Purkinje cell (primary cell): Measurements from ENCODE around the gene BFAR. TPM values are rescaled to one million over a fixed set of nuclear protein-coding genes. Genes with fewer than 3 reads are reported as not detected.

Experiments
- polyA plus RNA-seq: library from polyadenylated mRNA; unstranded; fragments of >200 nt; fragmentation: Nextera tagmentation; gene quantifications from 2 replicates; pipeline ENCODE4 v1.2.1, GENCODE V29; 2014

The BFAR gene, protein sequence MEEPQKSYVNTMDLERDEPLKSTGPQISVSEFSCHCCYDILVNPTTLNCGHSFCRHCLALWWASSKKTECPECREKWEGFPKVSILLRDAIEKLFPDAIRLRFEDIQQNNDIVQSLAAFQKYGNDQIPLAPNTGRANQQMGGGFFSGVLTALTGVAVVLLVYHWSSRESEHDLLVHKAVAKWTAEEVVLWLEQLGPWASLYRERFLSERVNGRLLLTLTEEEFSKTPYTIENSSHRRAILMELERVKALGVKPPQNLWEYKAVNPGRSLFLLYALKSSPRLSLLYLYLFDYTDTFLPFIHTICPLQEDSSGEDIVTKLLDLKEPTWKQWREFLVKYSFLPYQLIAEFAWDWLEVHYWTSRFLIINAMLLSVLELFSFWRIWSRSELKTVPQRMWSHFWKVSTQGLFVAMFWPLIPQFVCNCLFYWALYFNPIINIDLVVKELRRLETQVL
- 27.0 and 35.2 TPM in 2 replicates for polyA plus RNA-seq

DNA sequence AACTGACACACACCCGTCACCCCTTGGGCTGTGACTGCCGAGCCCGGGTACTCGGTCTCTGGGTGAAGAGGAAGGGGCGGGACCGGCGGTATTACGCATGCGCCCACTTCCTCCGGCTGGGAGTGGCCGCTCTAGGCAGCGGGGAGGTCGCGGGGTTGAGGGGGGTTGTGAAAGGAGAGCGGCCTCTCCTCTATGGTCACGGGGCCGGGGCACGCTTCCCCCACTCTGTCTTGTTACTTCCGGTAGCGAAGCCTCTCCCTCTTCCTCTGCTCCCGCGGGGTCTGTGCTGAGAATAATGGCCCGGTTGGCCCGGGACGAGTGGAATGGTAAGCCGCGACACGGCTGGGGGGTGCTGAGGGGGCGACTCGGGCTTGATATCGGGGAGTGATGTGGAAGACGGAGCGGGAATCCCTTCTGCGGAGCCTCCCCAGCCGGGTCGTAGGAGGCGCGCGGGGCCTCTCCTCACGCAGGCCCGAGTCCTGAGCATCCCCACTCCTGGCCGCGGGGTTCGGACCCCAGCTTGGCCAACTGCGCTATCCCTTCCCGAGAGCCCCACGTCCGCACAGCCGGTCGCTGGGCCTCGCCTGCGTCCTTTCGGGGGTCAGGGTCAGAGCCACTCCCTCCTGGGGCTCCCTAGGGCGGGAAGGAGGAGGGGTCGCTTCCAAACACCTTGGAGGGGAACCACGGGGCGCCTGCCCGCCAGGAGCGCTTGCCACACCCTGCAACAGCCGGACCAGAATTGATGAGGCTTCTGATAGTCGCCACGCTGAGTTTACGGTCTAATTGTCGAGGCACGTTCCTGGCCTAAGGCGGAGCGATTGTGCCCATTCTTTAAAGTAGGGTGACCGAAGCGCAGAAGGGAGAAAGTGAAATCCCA, at the start of gene BFAR:
BFAR (plus strand) TSS at position 259 of the 877 bp plus-strand sequence. CDS start 11,396 bp downstream, outside the sequence.

DNA sequence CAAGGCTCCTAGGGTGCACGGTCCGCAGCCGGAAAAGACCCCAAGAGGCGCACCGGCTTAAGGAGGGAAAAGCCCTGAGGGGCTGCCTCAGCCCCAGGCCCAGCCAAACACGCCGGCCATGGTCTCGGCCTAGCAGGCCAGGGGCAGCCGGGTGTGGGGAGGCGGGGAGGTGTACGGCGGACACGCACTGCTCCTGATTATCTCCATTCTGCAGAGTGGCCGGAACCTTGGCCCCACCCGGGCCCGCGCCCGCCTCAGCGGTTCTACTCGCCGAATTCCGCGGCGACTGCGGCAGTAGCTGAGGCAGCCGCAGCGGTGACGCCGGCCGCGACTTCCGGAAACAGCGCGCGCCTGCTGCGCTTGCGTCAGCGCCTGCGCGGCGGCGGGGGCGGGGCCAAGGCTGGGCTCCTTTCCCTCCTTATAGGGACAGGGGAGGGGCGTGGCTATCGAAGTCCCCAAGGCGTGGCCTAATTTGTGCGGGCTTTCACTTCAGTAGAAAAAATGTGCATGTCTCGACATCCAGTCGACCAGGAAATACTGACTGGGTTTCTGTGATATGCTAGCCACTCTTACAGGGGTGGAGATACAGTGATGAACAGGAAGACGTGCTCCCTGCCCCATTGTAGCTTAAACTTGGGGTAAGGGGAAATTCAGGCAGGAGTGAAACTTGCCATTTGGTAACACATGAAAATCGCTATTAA, 2.7 kb upstream of the BFAR start, which contains the start of gene PARN:
PARN (minus strand) TSS at position 342 of the 701 bp plus-strand sequence; CDS start at position 207, 135 bp downstream.

DNA sequence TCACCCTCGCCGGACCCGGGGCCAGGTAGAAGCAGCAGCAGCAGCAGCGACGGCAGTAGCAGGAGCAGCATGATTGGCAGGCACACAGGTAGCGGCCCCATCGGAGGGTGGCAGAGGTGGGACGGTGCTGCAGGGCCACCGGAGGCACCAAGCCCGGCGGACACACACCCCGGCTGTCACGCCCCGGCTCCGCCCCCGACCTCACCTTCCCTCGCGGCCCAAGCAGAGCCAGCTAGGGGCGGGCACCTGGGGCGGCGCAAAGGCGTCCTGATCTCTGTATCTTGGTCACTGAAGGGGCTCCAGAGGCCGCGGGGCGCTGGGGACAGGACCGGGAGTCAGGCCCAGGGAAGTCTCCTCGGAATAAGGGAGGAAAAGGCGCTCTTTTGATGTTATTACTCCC, 61.4 kb downstream of the BFAR start, which contains the start of gene PLA2G10:
PLA2G10 (minus strand) TSS at position 180 of the 400 bp plus-strand sequence; CDS start at position 101, 79 bp downstream.

DNA sequence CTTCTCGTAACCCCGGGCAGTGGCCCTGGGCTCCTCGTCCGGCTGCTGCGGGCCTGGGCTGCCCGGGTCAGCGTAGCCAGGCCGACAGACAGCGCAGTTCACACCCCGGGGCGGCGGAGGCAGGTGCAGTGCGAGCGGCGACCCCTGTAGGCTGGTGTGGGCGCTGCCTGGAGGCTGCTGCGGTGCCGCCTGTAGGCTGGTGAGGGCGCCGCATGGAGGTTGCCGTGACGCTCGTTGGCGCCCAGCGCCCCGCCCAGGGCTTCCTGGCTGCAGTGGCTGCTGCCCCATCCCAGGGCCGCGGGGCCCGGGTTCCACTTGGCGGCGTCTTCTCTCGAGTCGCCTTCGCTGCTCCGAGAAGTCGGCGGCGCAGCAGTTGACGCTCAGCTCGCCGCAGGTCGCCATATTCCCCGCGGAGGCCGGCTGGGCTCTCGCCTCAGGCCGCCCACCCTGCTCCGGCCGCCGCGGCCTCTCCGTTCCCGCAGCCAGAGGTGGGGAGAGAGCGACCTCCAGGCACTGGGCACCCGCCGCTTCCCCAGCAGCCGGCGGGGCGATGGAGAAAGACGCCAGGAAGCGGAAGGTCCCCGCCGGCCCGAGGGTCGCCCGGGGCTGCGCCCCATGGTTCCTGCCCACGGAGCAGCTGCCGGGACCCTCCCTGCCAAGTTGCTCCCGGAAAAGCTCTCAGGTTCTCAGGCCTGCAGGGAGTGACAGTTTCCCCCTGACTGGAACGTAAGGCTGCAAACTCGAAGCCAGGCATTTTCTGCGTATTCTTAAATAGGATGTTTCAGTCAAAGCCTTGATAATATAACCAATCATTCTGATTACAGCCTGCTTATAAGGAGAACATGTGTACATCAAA, 70.6 kb downstream of the BFAR start, which contains the start of gene NPIPA3:
NPIPA3 (plus strand) TSS at position 256 of the 856 bp plus-strand sequence. CDS start 5,533 bp downstream, outside the sequence.

Other genes with a start within 250 kb of the BFAR start
- gene PARN, start 2.7 kb upstream of the BFAR start, polyA plus RNA-seq, result 15.0 and 23.2 TPM in 2 replicates
- 0.73 and 1.2 TPM in 2 replicates for gene PLA2G10, start 61.4 kb downstream of the BFAR start, polyA plus RNA-seq
- gene NPIPA3, start 70.5 kb downstream of the BFAR start, polyA plus RNA-seq, result 1.2 and 8.7 TPM in 2 replicates
- gene NPIPA2, start 109.6 kb downstream of the BFAR start, polyA plus RNA-seq, result 1.1 and 3.8 TPM in 2 replicates
- 394 and 413 TPM in 2 replicates for gene NOMO1, start 200.8 kb downstream of the BFAR start, polyA plus RNA-seq